ENCODE results near the gene PAX8.

PAX8 gene

DNA sequence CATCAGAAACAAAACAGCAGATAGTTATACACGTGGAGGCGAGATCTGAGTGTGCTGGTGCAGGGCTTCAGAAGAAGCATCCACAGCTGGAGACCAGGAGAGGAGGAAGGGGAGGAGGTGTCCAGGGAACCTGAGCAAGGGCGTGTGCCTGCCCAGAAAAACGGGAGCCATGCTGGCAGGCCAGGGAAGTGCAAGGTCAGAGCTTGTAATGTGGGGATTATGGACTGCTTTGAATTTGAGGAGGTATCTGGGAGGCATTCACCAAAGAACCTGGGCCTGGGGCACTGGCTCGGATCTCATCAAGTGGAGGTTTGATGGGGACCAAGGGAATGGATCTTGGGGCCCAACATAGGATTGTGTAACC, 92.3 kb downstream of the PAX8 start:
- no peak for DNase-seq

DNA sequence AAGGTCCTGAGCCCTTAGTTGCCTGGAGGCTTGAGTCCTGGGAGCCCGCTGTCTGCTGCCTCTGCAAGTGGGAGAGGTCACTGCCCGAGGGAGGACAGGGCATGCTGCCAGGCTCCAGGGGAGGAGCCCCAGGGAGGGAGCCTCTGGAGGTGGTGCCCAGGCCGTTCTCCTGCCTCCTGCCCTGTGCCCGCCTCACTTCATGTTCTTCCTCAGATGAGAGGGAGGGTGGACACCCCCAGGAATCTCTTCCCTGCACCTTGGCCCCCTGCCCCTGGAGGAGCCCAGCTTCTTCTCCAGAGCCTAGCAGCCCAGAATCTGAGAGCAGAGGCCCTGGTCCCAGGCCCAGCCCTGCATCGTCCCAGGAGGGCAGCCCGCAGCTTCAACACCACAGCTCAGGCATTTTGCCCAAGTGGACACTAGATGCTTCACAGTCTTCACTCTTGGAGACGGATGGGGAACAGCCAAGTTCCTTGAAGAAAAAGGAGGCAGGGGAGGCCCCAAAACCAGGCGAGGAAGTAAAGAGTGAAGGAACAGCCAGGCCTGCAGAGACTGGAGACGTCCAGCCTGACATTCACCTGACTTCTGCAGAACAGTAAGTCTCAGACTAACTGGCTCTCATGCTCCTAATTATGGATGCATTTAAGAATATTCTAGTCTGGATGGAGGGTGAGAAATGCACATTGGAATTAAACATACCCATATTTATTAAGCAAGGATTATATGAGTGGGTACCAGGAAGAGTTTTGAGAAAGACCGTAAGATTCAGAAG, 92.9 kb downstream of the PAX8 start:
- peak in 25 of 56 donors; percentile 7 to 75 (median 29) for DNase-seq

- no peak for DNase-seq
These were observed 94.0 kb downstream of the PAX8 start for GRCh38 chr2:113184531-113185230.

GRCh38 chr2:113183703-113184102, 95.0 kb downstream of the PAX8 start:
- no peak for DNase-seq

GRCh38 chr2:113183264-113183663, 95.5 kb downstream of the PAX8 start:
- no peak for DNase-seq

DNA sequence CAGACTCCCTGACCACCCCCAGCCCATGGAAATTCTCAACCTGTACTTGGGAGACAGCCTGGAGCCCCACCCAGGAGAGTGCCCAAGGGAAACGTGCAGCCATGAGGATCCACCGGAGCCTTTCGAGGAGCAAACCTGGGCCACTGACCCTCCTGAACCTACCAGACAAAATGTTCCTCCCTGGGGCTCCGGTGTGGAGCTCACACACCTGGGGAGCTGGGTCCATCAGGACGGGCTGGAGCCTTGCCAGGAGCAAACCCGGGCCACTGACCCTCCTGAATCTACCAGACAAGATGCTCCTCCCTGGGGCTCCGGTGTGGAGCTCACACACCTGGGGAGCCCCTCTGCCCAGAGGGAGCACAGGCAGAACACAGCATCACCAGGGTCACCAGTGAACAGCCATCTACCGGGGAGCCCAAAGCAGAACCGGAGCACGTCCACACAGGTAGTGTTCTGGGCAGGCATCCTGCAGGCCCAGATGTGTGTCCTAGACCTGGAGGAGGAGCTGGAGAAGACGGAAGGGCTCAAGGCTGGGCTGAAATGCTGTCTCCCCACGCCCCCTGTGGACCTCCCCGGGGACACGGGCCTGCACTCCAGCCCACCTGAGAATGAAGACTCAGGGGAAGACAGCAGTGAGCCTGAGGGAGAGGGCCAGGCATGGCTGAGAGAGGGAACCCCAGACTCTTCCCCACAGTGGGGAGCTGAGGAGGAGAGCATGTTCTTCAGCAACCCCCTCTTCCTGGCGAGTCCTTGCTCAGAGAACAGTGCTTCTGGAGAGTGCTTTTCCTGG, 96.1 kb downstream of the PAX8 start:
- DNase-seq, result no peak

DNA sequence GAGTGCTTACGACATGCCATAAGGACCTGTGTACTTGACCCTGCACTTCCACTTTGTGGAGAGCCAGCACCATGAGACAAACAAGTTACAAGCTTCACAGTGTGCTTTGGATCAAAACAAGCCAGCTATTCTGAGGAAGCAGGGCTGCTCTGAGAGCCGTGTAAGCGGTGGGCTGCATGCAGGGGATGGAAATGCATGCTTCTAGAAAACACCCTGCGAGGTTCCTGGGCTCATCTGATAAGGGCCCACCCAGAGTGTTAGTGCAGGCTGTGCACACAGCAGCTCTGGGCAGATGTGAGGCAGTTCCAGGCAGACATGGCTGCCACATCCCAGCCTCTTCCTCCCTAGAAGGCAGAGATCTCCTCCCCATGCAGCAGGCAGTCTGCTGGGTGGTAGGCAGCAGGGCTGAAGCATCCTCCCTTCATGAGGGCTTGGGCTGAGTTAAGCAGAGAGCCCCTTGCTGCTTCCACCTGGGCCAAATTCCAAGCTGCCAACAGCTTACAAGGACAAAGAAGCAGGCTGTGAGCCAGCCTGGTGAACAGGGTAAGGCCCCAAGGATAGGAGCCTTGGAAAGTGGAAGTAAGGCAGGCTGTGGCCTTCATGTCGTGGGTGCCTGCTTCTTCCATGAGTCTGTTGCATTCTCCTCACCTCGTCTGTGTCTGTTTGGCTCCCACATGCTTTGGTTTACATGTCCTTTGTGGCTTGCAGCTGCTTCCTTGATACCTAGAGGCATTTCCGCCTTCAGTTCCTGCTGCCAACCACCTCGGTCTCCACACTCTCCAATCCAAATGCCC, 97.3 kb downstream of the PAX8 start:
- peak in 4 of 56 donors; percentile 17 to 22 (median 21) for DNase-seq

GRCh38 chr2:113180131-113180946, 98.4 kb downstream of the PAX8 start:
- no peak for DNase-seq

- DNase-seq, result no peak
These were observed 99.2 kb downstream of the PAX8 start for GRCh38 chr2:113179446-113180045.

DNA sequence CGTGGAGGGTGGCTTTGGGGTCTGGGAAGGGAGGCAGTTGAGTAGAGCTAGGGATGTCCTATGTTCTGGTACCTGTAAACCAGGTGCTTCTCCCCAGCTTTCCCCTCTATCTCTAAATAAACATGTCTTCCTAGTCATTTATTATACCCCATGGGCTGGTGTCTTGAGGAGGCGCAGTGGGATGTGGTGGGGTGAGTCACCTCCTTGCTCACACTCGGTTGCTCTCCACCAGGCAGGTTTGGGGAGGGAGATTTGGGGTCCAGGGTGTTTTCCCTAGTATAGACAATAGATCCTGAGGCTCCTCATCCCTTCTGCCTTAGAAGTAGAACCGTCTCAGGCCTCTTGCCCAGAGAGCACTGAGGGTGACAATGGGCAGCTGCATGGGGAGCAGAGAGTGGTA, 99.8 kb downstream of the PAX8 start:
- no peak for DNase-seq

GRCh38 chr2:113178069-113178746, 100.5 kb downstream of the PAX8 start:
- DNase-seq, result no peak

GRCh38 chr2:113176696-113177355, 101.9 kb downstream of the PAX8 start:
- DNase-seq, result no peak

DNA sequence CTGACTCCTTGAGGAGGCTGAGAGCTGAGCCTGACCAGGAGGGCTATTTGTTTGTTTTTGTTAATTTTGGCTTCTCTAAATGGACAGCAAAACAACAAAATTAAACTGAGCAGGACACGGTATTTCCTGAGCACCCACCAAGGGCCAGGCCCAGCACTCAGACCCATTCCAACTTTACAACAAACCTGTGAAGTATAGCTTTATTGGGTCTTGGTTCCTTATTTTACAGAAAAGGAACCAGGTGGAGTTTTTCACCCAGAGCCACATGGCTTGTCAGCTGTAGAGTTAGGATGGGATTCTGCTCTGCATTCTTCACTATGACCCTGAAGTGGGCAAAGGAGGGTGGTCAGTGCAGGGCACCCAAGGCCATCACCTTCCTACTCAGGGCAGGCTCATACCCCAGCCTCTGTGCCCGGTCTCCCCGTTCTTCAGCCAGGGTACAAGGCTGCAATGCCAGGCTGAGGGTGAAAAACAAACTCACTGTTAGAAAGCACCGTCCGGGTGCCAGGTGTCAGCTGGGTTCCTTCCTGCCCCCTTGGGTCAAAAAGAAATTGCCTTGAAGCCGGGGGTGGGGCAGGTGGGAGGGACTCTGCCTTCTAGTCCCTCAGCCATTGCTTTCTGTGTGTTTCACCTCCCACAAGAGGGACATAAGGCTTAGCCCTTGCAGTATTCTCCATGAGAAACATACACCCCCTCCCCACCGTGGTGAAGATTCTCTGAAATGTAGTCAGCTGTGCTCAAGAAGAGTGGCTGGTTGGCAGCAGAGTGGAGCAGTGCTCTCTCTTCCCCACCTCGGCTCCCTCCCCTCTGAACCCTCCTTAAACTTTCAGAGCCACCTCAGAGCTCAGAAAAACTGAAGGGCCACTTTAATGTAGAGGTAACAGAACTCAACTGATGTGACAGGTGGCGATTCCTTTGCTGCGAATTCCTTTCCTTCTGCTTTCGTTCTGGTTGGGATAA, 102.7 kb downstream of the PAX8 start:
- no peak for DNase-seq

DNA sequence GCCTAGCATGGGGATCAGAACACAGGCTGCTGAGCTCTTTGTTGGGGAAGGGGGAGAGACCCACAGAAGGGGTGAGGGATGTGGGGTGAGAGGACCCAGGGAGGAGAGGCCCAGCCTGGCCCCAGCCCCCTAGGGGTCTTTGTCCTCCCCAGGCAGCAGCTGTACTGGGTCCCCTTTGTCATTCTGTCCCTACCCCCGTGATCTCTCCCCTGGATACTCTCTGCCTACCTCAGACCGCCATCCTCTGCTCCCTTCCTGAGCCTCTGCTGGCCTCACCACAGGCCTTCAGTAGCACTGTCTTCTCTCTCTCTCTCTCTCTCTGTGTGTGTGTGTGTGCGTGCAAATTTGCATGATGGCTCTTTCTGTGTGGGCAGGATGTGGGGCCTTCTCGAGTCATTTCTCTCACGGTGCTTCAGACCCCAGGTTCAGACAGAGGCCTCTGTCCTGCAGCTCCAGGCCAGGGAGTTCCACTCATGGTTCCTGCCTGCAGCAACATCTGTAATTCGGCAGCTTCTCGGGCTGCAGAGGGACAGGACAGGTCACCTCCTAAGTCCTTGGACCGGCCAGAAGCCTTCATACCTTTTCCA, 103.6 kb downstream of the PAX8 start:
- DNase-seq, result no peak

GRCh38 chr2:113174376-113174750, 104.4 kb downstream of the PAX8 start:
- no peak for DNase-seq

- DNase-seq, result peak in 9 of 56 donors; percentile 13 to 40 (median 21)
These were observed 105.0 kb downstream of the PAX8 start, which contains the start of gene PSD4 for GRCh38 chr2:113173542-113174375. Gene PSD4, plus strand, starts transcription at chr2:113173971. Its CDS starts 8,486 bp downstream, at chr2:113182457.
